Heart left ventricle (tissue), 16 donors: Measurements from ENCODE around the gene FAM53C. TPM values are rescaled to one million over a fixed set of nuclear protein-coding genes. Genes with fewer than 3 reads are reported as not detected.

Experiments
- ATAC-seq, 4 donors: fragments of 200-7000 bp; cut with Tn5 transposase; one replicate each; pipeline ENCODE4 v1.9.1; 2020 to 2022; ENCODE audit warnings: moderate library complexity in 4 of 4, mild to moderate bottlenecking in 3 of 4, moderate number of reproducible peaks in 1 of 4
- DNase-seq, 5 donors: peaks; one replicate each; pipeline ENCODE4 v3.0.0-alpha.2; 2020
- H3K27ac ChIP-seq, 12 donors: fragments of 200-600 bp; sonication (generic) in 4 of 12; one replicate each; pipeline versions ENCODE4 v1.5.0 to v1.8.0; 2016 to 2022; ENCODE audit warnings: mild to moderate bottlenecking in 2 of 12
- H3K27me3 ChIP-seq, 9 donors: fragments of 200-600 bp; sonication (generic) in 2 of 9; one replicate each; pipeline versions ENCODE4 v1.5.1 to v1.8.0; 2016 to 2022; ENCODE audit warnings: mild to moderate bottlenecking in 3 of 9
- H3K36me3 ChIP-seq, 9 donors: fragments of 200-600 bp; sonication (generic) in 2 of 9; one replicate each; pipeline versions ENCODE4 v1.5.0 to v1.8.0; 2018 to 2022; ENCODE audit warnings: mild to moderate bottlenecking in 2 of 9
- H3K4me1 ChIP-seq, 12 donors: fragments of 200-600 bp; sonication (generic) in 4 of 12; one replicate each; pipeline versions ENCODE4 v1.5.0 to v1.8.0; 2016 to 2022; ENCODE audit warnings: mild to moderate bottlenecking in 3 of 12
- H3K4me3 ChIP-seq, 12 donors: fragments of 200-600 bp; sonication (generic) in 4 of 12; one replicate each; pipeline versions ENCODE4 v1.5.0 to v1.8.0; 2017 to 2022; ENCODE audit warnings: mild to moderate bottlenecking in 9 of 12, moderate library complexity in 4 of 12
- H3K9me3 ChIP-seq, 12 donors: fragments of 200-600 bp; sonication (generic) in 4 of 12; one replicate each; pipeline versions ENCODE4 v1.5.0 to v1.8.0; 2016 to 2022; ENCODE audit warnings: mild to moderate bottlenecking in 1 of 12
- POLR2A ChIP-seq, 2 donors: fragments of 450-650 bp; IDR thresholded peaks; one replicate each; pipeline ENCODE4 v1.6.1; 2017; ENCODE audit warnings: antibody characterized with exemption in 2 of 2, mild to moderate bottlenecking in 2 of 2, moderate library complexity in 2 of 2
- WGBS, 4 donors: extraction: QIAGEN DNeasy Blood & Tissue Kit in 2 of 4; methylation state at CpG; one replicate each; pipeline versions ENCODE4 v1.1.5 to v1.1.7; 2013 to 2018; 5-methylcytosine and 5-hydroxymethylcytosine counted together
- intact Hi-C, 10 donors: fragments of 100-400 bp; cut with DNase I; formaldehyde crosslinking; loops; one replicate each; pipeline versions ENCODE4 v1.11.1 to v1.14.2; 2022
- long read RNA-seq, 3 donors: library from polyadenylated mRNA; unstranded; transcript quantifications; one replicate each; pipeline ENCODE4 v2.0.0, GENCODE V29; 2020 to 2021
- polyA plus RNA-seq, 2 donors: library from polyadenylated mRNA; stranded (reverse); fragments of 200-250 nt; gene quantifications; one replicate each; pipeline ENCODE4 v1.2.3, GENCODE V29; 2013
- total RNA-seq, 9 donors: library from RNA; depleted of rRNA in 2 of 9; stranded (reverse); fragments of >200 nt in 2 of 9; fragmentation: NEBNext Ultra II Directional in 3 of 9; extraction: Animal tissue kit (Norgen Biotek cat#: 25700) in 3 of 9; gene quantifications; one replicate each; pipeline versions ENCODE4 v1.1.0 to v1.2.4, GENCODE V29; 2016 to 2023
- TF ChIP-seq, protein P1 (sequence below), 12 donors: fragments of 200-600 bp; sonication (generic) in 4 of 12; IDR thresholded peaks; one replicate each; pipeline versions ENCODE4 v1.5.0 to v1.8.0; 2018 to 2022; ENCODE audit warnings: antibody characterized with exemption in 12 of 12, mild to moderate bottlenecking in 5 of 12
- donor health status: ischemic (EF 13 %, LVEDD 7.1; RV severe dilation, severe dysfunction).
- donor health status: healthy with polysubstance abuse.
- donor health status: DM: no; HTN: yes; CAD: no.
- donor health status: DM: no; HTN: no; CAD: no.
- donor health status: ischemic (EF 25% LVEDD 6.9; RV normal size, moderate dysfunction).
- donor health status: ischemic (EF 25% LVEDD 5.7; RV mildly dilated, moderate dysfunction).
- donor health status: healthy.
- donor health status: DM: yes; HTN: yes; CAD: no.
- donor health status: ischemic (EF 35%, LVEDD 5.7; RV mildly dilated, moderate dysfunction).
- donor health status: nonischemic (EF 11% LVEDD 7.7; RV severe dilation, severe dysfunction).
- donor health status: DM: yes; HTN: yes; CAD: no.
- donor health status: PGD.
- donor health status: ischemic (EF 29% LVEDD 5.4; RV normal size, mild dysfunction).
- donor health status: nonischemic (EF 23%, LVEDD 6.1; RV moderate dilation, normal function).

The FAM53C gene
- total RNA-seq, result 10 to 100 TPM; 21.5 to 41.0 (median 26.2) TPM
- polyA plus RNA-seq, result 10 to 100 TPM; 15.0 to 18.3 TPM
- long read RNA-seq, donor 1, full-length matches to known transcripts, result 8 of 52 reads
- long read RNA-seq, donor 1, partial matches to known transcripts, result 28 of 52 reads
- long read RNA-seq, donor 1, other reads (novel, unspliced or antisense), result 16 of 52 reads
- long read RNA-seq, donor 2, full-length matches to known transcripts, result 14 of 85 reads
- long read RNA-seq, donor 2, partial matches to known transcripts, result 66 of 85 reads
- long read RNA-seq, donor 2, other reads (novel, unspliced or antisense), result 5 of 85 reads
- long read RNA-seq, donor 3, full-length matches to known transcripts, result 8 of 61 reads
- long read RNA-seq, donor 3, partial matches to known transcripts, result 33 of 61 reads
- long read RNA-seq, donor 3, other reads (novel, unspliced or antisense), result 20 of 61 reads

DNA sequence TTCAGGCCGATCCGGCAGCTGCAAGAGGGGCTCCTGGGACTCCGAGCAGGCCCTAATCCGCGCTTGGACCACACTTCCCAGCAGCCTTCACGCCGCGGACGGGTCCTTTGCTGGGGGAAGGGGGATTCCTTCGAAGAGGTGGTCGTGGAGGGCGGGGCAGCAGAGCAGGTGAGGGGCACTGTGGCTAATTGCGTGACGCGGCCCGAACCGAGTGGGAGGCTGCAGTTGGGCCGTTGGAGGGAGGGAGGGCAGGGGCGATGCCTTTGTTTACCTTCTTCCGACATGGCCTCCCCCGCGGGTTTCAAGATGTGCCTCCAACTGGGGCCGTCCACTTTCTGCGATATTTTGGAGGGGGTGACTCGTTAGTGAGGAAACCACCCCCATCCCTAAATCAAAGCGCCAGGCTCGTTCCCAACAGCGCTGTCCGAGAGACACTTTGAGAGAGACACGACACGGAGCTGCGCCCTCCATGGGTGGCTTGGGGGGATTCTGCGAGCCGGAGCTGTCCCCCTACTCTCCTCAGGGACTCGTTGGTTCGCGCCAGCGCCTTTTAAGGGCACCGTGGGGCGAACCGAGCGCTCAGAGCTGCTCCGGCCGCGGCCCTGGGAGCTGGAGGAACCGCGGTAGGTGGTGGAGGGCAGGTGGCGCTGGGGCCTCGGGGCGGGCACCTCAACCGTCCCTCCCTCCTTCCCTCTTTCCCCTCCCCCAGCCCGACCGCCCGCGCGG, at the start of gene FAM53C:
TSS of gene FAM53C (plus strand) at position 582 of the 726 bp plus-strand sequence. CDS start 3,070 bp downstream, outside the sequence.
- peak; percentile 95 to 96 (median 96) for ATAC-seq
- Histone ChIP-seq H3K9me3 (no peaks in the 10 kb centered on the region), H3K27ac (peak within 1 kb of the TSS; percentile 82 to 98 (median 94)), H3K4me3 (peak within 1 kb of the TSS; percentile 65 to 99 (median 86)), H3K4me1 (peaks cover 0 to 34% (median 22%) of the 10 kb centered on the region in 12 donors), H3K36me3 (peaks cover 0 to 21% (median 15%) of the 10 kb centered on the region in 9 donors), H3K27me3 (no peaks in the 10 kb centered on the region)
- TF ChIP-seq POLR2A (IDR thresholded peaks at IDR 0.05), result peak; percentile 86 to 99
- TF ChIP-seq, protein P1, sequence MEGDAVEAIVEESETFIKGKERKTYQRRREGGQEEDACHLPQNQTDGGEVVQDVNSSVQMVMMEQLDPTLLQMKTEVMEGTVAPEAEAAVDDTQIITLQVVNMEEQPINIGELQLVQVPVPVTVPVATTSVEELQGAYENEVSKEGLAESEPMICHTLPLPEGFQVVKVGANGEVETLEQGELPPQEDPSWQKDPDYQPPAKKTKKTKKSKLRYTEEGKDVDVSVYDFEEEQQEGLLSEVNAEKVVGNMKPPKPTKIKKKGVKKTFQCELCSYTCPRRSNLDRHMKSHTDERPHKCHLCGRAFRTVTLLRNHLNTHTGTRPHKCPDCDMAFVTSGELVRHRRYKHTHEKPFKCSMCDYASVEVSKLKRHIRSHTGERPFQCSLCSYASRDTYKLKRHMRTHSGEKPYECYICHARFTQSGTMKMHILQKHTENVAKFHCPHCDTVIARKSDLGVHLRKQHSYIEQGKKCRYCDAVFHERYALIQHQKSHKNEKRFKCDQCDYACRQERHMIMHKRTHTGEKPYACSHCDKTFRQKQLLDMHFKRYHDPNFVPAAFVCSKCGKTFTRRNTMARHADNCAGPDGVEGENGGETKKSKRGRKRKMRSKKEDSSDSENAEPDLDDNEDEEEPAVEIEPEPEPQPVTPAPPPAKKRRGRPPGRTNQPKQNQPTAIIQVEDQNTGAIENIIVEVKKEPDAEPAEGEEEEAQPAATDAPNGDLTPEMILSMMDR (IDR thresholded peaks at IDR 0.05), result peak in 3 of 12 donors; percentile 6 to 18 (median 9)
- DNase-seq, result peak; percentile 93 to 96 (median 93)
- WGBS, 4 donors, result 0 to 1% (median 0%) methylated on average over 21 to 56 of the region's 56 CpGs
- intact Hi-C loops, result loop anchor here in 1 of 10 donors (10.0 kb wide), 1 partner anchor 207 kb away; the partner anchor contains the start of gene ETF1

DNA sequence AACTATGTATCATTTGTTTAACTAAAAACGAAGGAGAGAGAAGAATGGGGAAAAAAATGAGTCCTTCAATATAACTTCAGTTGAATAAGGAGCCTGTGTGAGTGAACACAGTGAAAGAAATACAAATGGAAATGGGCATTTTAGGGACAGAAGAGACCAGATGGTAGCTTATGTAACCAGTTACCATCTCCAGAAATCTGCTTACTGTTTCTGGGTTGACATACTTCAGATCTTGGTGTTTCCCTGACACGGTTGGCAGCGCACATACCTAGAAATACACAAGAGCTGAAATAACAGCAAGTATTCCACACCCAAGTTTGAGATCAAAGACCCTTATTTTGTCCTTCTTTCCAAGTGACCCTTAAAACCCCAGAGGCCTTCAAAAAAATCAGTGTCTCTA, 48.8 kb upstream of the FAM53C start:
- WGBS, 4 donors, result 84 to 91% (median 89%) methylated on average over 3 of the region's 3 CpGs
- no peaks in the 10 kb centered on the region for H3K36me3 ChIP-seq
- ATAC-seq (no peak), DNase-seq (no peak)
- H3K9me3 ChIP-seq, result no peaks in the 10 kb centered on the region
- no peak overlapping the region for H3K27ac ChIP-seq
- H3K4me1 ChIP-seq, result peaks cover 0 to 13% (median 0%) of the 10 kb centered on the region in 12 donors
- no peak for TF ChIP-seq POLR2A (IDR thresholded peaks at IDR 0.05)
- TF ChIP-seq, protein P1 (IDR thresholded peaks at IDR 0.05), result no peak
- H3K4me3 ChIP-seq, result no peak overlapping the region
- H3K27me3 ChIP-seq, result no peaks in the 10 kb centered on the region
- intact Hi-C loops, result no loop called here

DNA sequence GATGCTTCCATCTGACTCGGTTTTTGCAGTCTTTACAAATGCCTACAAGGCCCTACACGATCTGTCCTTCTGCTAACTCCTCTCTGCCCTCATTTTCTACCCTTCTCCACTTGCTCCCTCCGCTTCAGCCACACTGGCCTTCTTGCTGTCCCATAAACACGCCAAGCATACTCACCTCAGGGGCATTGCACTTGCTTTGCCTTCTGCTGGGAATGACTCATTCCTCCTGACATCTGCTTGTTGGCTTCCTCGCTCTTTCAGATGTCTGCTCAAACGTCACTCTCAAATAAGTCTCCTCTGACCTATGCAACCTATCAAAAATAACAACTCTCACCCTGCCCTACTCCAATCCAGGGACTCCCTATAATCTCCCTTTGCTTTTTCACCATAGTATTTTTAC, 34.7 kb upstream of the FAM53C start:
- no peaks in the 10 kb centered on the region for H3K27me3 ChIP-seq
- peaks cover 0 to 7% (median 0%) of the 10 kb centered on the region in 12 donors for H3K4me1 ChIP-seq
- DNase-seq, result no peak
- no peak overlapping the region for H3K27ac ChIP-seq
- H3K9me3 ChIP-seq, result no peaks in the 10 kb centered on the region
- H3K4me3 ChIP-seq, result no peak overlapping the region
- no peak for ATAC-seq
- WGBS, 4 donors, result 88 to 91% (median 89%) methylated on average over 6 of the region's 6 CpGs
- no peaks in the 10 kb centered on the region for H3K36me3 ChIP-seq
- TF ChIP-seq, protein P1 (IDR thresholded peaks at IDR 0.05), result no peak
- no peak for TF ChIP-seq POLR2A (IDR thresholded peaks at IDR 0.05)
- intact Hi-C loops, result no loop called here

DNA sequence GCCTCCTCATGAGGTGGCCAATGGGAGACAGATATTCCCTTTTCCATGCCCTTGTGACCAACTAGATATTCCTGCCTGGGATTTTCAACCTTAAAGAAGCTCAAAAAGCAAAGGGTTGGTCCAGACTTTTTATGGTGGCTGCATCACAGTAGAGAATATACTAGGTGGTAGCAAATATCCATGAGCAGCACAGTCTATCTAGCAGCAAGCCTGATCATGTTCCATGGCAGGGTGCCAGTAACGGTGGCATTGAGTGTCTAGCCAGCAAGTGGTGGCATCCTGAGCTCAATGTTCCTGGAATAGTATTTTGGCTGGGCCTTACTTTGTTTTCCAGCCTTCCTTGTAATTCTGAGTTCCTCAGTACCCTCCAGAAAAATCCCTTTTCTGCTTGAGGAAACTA, 32.3 kb upstream of the FAM53C start:
- DNase-seq (peak; percentile 68 to 91 (median 73)), ATAC-seq (peak; percentile 90 to 95 (median 92))
- TF ChIP-seq, protein P1 (IDR thresholded peaks at IDR 0.05), result peak in 1 of 12 donors; percentile 22
- TF ChIP-seq POLR2A (IDR thresholded peaks at IDR 0.05), result no peak
- 35 to 47% (median 40%) methylated on average over 1 of the region's 1 CpG for WGBS, 4 donors
- no peaks in the 10 kb centered on the region for H3K27me3 ChIP-seq
- H3K4me3 ChIP-seq, result no peak overlapping the region
- peaks cover 0 to 7% (median 0%) of the 10 kb centered on the region in 12 donors for H3K4me1 ChIP-seq
- H3K27ac ChIP-seq, result peak overlapping the region in 6 of 12 donors; percentile 7 to 55 (median 36)
- intact Hi-C loops, result no loop called here
- no peaks in the 10 kb centered on the region for H3K9me3 ChIP-seq
- no peaks in the 10 kb centered on the region for H3K36me3 ChIP-seq
